CD14-positive monocyte (primary cell): ENCODE results near the gene FAM131A. TPM values are rescaled to one million over a fixed set of nuclear protein-coding genes. Genes with fewer than 3 reads are reported as not detected.

ENCODE experiments used
- DNase-seq, 3 donors: peaks; one replicate each; pipeline ENCODE4 v3.0.0-alpha.2; 2011 to 2022
- H2AFZ ChIP-seq: 2 replicates; pipeline ENCODE4 v1.6.0; 2012; ENCODE audit warnings: mild to moderate bottlenecking, low read depth, low read length, inconsistent platforms; ENCODE audit not compliant: insufficient read depth, poor library complexity, severe bottlenecking
- H3K27ac ChIP-seq, 2 donors: 1 replicate in 1 of 2; 2 replicates in 1 of 2; pipeline ENCODE4 v1.5.1; 2012 to 2013; ENCODE audit warnings: low read length in 2 of 2, control low read depth in 1 of 2, inconsistent platforms in 1 of 2, low read depth in 1 of 2, mild to moderate bottlenecking in 1 of 2
- H3K27me3 ChIP-seq, 2 donors: one replicate each; pipeline versions ENCODE4 v1.6.0 to v1.6.1; 2011 to 2013; ENCODE audit warnings: low read length in 2 of 2; ENCODE audit not compliant: control insufficient read depth in 2 of 2, insufficient read depth in 2 of 2
- H3K36me3 ChIP-seq, 2 donors: replicated peaks in 1 of 2; 1 replicate in 1 of 2; 2 replicates in 1 of 2; pipeline versions ENCODE4 v1.5.1 to v1.6.1; 2012 to 2013; ENCODE audit warnings: low read length in 2 of 2, control low read depth in 1 of 2, inconsistent platforms in 1 of 2, mild to moderate bottlenecking in 1 of 2; ENCODE audit not compliant: insufficient read depth in 2 of 2, control insufficient read depth in 1 of 2
- H3K4me1 ChIP-seq, 2 donors: 1 replicate in 1 of 2; 2 replicates in 1 of 2; pipeline versions ENCODE4 v1.5.1 to v1.6.1; 2012 to 2013; ENCODE audit warnings: low read length in 2 of 2, control low read depth in 1 of 2, inconsistent platforms in 1 of 2, mild to moderate bottlenecking in 1 of 2, moderate library complexity in 1 of 2; ENCODE audit not compliant: insufficient read depth in 2 of 2, control insufficient read depth in 1 of 2
- H3K4me2 ChIP-seq: replicated peaks from 2 replicates; pipeline ENCODE3; 2012; ENCODE audit warnings: low read length, moderate library complexity, mild to moderate bottlenecking; ENCODE audit not compliant: poor library complexity, severe bottlenecking; ENCODE audit errors: extremely low read depth
- H3K4me3 ChIP-seq, 3 experiments: fragments of 200-600 bp in 1 of 3; sonication (generic) in 1 of 3; replicated peaks in 1 of 3; 1 replicate in 2 of 3; 2 replicates in 1 of 3; pipeline ENCODE4 v1.5.1; 2011 to 2013; ENCODE audit warnings: low read length in 3 of 3, mild to moderate bottlenecking in 3 of 3, control low read depth in 2 of 3, low read depth in 2 of 3, inconsistent platforms in 1 of 3, moderate library complexity in 1 of 3
- H3K79me2 ChIP-seq: 2 replicates; pipeline ENCODE4 v1.6.0; 2012; ENCODE audit warnings: mild to moderate bottlenecking, control low read depth, inconsistent platforms, low read length, moderate library complexity; ENCODE audit not compliant: insufficient read depth
- H3K9ac ChIP-seq: 2 replicates; pipeline ENCODE4 v1.6.0; 2017; ENCODE audit warnings: low read length, mild to moderate bottlenecking; ENCODE audit not compliant: insufficient read depth, poor library complexity, severe bottlenecking
- H3K9me3 ChIP-seq, 2 donors: replicated peaks in 1 of 2; 1 replicate in 1 of 2; 2 replicates in 1 of 2; pipeline versions ENCODE4 v1.5.1 to v1.6.1; 2012 to 2013; ENCODE audit warnings: low read length in 2 of 2, control low read depth in 1 of 2; ENCODE audit not compliant: control insufficient read depth in 1 of 2, insufficient read depth in 1 of 2
- H4K20me1 ChIP-seq: 2 replicates; pipeline ENCODE4 v1.6.0; 2012; ENCODE audit warnings: mild to moderate bottlenecking, low read length, control low read depth, moderate library complexity; ENCODE audit not compliant: insufficient read depth
- H3K27ac Mint-ChIP-seq, 7 donors: one replicate each; pipeline ENCODE4 v1.8.0; 2020; ENCODE audit warnings: mild to moderate bottlenecking in 7 of 7, mixed read lengths in 7 of 7, moderate library complexity in 6 of 7, inconsistent platforms in 2 of 7
- H3K27me3 Mint-ChIP-seq, 3 donors: one replicate each; pipeline ENCODE4 v1.8.0; 2021 to 2022; ENCODE audit warnings: low read depth in 3 of 3, mild to moderate bottlenecking in 3 of 3, mixed read lengths in 3 of 3, moderate library complexity in 3 of 3, inconsistent platforms in 1 of 3
- H3K36me3 Mint-ChIP-seq, 2 donors: one replicate each; pipeline ENCODE4 v1.8.0; 2020; ENCODE audit warnings: mixed read lengths in 2 of 2, inconsistent platforms in 1 of 2, mild to moderate bottlenecking in 1 of 2
- H3K4me1 Mint-ChIP-seq: one replicate; pipeline ENCODE4 v1.8.0; 2020; ENCODE audit warnings: mild to moderate bottlenecking, mixed read lengths
- H3K4me3 Mint-ChIP-seq, 2 donors: one replicate each; pipeline ENCODE4 v1.8.0; 2020; ENCODE audit warnings: mild to moderate bottlenecking in 2 of 2, mixed read lengths in 2 of 2, moderate library complexity in 1 of 2
- H3K9me3 Mint-ChIP-seq, 7 donors: one replicate each; pipeline ENCODE4 v1.8.0; 2020 to 2022; ENCODE audit warnings: mixed read lengths in 7 of 7, mild to moderate bottlenecking in 6 of 7, moderate library complexity in 6 of 7, inconsistent platforms in 2 of 7
- WGBS: methylation state at CpG from one replicate; pipeline ENCODE4 v1.1.5; 2013; ENCODE audit warnings: missing lambda C conversion rate; ENCODE audit not compliant: insufficient coverage; 5-methylcytosine and 5-hydroxymethylcytosine counted together
- intact Hi-C, 2 donors: fragments of 100-400 bp; cut with micrococcal nuclease; formaldehyde crosslinking; loops; one replicate each; pipeline versions ENCODE4 v1.15.0 to v1.15.1; 2023
- polyA plus RNA-seq, 3 donors: library from polyadenylated mRNA; depleted of rRNA in 1 of 3; unstranded in 2 of 3; stranded (reverse) in 1 of 3; fragments of 300-500 nt in 2 of 3; fragments of >200 nt in 1 of 3; fragmentation: Illumina TruSeq in 2 of 3; gene quantifications; 1 replicate in 2 of 3; 2 replicates in 1 of 3; pipeline ENCODE4 v1.2.3, GENCODE V29; 2012 to 2021
- TF ChIP-seq, protein P1 (sequence below): fragments of 200-600 bp; IDR thresholded peaks from one replicate; pipeline ENCODE4 v1.8.0; 2022; ENCODE audit warnings: antibody characterized with exemption, mild to moderate bottlenecking

The FAM131A gene
- polyA plus RNA-seq, 3 donors = 5.8 to 30.6 (median 7.7) TPM

DNA sequence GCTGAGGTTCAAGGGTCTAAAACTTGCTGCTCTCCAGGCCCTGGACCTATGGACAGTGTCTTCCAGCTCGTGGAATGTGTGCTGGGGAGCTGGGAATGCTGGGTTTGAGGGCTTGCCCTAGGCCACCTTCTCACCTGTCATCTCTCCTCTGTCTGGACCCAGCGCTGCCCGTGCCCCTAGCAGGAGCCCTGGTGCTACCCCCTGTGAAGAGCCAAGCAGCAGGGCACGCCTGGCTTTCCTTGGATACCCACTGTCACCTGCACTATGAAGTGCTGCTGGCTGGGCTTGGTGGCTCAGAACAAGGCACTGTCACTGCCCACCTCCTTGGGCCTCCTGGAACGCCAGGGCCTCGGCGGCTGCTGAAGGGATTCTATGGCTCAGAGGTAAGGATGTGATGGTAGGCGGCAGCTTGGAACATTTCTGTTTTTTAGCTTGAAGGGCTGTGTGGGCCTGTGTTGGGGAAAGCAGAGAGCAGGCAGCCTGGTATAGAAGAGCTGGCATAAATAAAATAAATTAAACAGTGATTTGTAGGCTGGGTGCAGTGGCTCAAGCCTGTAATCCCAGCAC lies 47.5 kb downstream of the FAM131A start:
- Histone ChIP-seq H2AFZ (no peak overlapping the region), H3K79me2 (no peaks in the 10 kb centered on the region), H4K20me1 (no peaks in the 10 kb centered on the region), H3K36me3 (no peaks in the 10 kb centered on the region), H3K4me3 (no peak overlapping the region), H3K9ac (no peak overlapping the region), H3K4me2 (no peak overlapping the region), H3K4me1 (peaks cover 13 to 19% of the 10 kb centered on the region in 2 donors), H3K27me3 (peaks cover 13 to 39% of the 10 kb centered on the region in 2 donors), H3K9me3 (no peaks in the 10 kb centered on the region), H3K27ac (no peak overlapping the region)
- Mint-ChIP-seq H3K36me3 (peaks cover 0 to 2% of the 10 kb centered on the region in 2 donors), H3K27ac (no peak overlapping the region), H3K4me1 (peaks cover 18% of the 10 kb centered on the region), H3K4me3 (no peak overlapping the region), H3K9me3 (peaks cover 0 to 7% (median 3%) of the 10 kb centered on the region in 7 donors), H3K27me3 (peaks cover 43 to 61% (median 52%) of the 10 kb centered on the region in 3 donors)
- DNase-seq = no peak
- intact Hi-C loops = no loop called here
- TF ChIP-seq, protein P1, sequence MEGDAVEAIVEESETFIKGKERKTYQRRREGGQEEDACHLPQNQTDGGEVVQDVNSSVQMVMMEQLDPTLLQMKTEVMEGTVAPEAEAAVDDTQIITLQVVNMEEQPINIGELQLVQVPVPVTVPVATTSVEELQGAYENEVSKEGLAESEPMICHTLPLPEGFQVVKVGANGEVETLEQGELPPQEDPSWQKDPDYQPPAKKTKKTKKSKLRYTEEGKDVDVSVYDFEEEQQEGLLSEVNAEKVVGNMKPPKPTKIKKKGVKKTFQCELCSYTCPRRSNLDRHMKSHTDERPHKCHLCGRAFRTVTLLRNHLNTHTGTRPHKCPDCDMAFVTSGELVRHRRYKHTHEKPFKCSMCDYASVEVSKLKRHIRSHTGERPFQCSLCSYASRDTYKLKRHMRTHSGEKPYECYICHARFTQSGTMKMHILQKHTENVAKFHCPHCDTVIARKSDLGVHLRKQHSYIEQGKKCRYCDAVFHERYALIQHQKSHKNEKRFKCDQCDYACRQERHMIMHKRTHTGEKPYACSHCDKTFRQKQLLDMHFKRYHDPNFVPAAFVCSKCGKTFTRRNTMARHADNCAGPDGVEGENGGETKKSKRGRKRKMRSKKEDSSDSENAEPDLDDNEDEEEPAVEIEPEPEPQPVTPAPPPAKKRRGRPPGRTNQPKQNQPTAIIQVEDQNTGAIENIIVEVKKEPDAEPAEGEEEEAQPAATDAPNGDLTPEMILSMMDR = no peak
- 98% methylated on average over 7 of the region's 8 CpGs for WGBS

DNA sequence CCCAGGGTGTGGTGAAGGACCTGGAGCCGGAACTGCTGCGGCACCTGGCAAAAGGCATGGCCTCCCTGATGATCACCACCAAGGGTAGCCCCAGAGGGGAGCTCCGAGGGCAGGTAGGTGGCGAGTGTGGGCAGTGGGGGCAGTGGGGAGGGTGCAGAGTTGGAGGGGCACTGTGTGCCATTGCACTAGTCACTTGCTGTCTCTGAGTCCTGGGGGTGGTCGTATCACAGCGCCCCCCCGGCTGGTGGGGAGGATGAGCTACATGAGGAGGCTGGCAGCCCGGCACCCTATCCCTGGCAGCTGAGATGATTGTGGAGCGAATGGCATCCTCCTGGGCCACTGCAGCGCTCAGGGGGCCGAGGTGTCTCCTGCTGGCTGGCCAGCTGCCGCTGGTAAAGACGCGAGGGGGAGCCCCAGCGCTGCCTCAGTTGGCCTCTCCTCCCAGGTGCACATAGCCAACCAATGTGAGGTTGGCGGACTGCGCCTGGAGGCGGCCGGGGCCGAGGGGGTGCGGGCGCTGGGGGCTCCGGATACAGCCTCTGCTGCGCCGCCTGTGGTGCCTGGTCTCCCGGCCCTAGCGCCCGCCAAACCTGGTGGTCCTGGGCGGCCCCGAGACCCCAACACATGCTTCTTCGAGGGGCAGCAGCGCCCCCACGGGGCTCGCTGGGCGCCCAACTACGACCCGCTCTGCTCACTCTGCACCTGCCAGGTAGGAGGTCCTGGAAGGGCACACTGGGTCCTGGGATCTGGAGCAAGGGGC lies 48.8 kb downstream of the FAM131A start:
- 63% methylated on average over 32 of the region's 37 CpGs for WGBS
- intact Hi-C loops = no loop called here
- Histone ChIP-seq H3K27me3 (peaks cover 6 to 31% of the 10 kb centered on the region in 2 donors), H4K20me1 (no peaks in the 10 kb centered on the region), H3K79me2 (no peaks in the 10 kb centered on the region), H3K4me3 (no peak overlapping the region), H3K4me1 (peaks cover 7 to 8% of the 10 kb centered on the region in 2 donors), H3K36me3 (no peaks in the 10 kb centered on the region), H3K27ac (no peak overlapping the region), H3K9ac (no peak overlapping the region), H2AFZ (no peak overlapping the region), H3K4me2 (no peak overlapping the region), H3K9me3 (no peaks in the 10 kb centered on the region)
- no peaks in the 10 kb centered on the region for H3K36me3 Mint-ChIP-seq
- peaks cover 0 to 7% (median 1%) of the 10 kb centered on the region in 7 donors for H3K9me3 Mint-ChIP-seq
- H3K4me1 Mint-ChIP-seq = peaks cover 13% of the 10 kb centered on the region
- no peak overlapping the region for H3K4me3 Mint-ChIP-seq
- peaks cover 41 to 57% (median 46%) of the 10 kb centered on the region in 3 donors for H3K27me3 Mint-ChIP-seq
- no peak for DNase-seq
- H3K27ac Mint-ChIP-seq = no peak overlapping the region
- TF ChIP-seq, protein P1 = no peak
